Uterus (tissue), 4 donors: ENCODE measurements around the gene SZT2. TPM values are rescaled to one million over a fixed set of nuclear protein-coding genes. Genes with fewer than 3 reads are reported as not detected.
A peak's percentile ranks its signal among the peaks of the same experiment; 100 is the strongest.
"Not testable (repeated sequence)": the region's sequence is repeated elsewhere in the genome, so short reads cannot be mapped to it uniquely, and the experiment has no call there.

Source experiments
- DNase-seq, 2 donors: peaks; one replicate each; pipeline ENCODE4 v3.0.0-alpha.2; 2019 to 2020
- H3K27ac ChIP-seq, 2 donors: fragments of 200-600 bp; sonication (generic); 1 replicate in 1 of 2; 2 replicates in 1 of 2; pipeline ENCODE4 v1.5.1; 2016 to 2018
- H3K27me3 ChIP-seq, 2 donors: fragments of 200-600 bp; sonication (generic); one replicate each; pipeline ENCODE4 v1.5.1; 2018 to 2019; ENCODE audit warnings: control low read depth in 1 of 2
- H3K36me3 ChIP-seq, 2 donors: fragments of 200-600 bp; sonication (generic); one replicate each; pipeline ENCODE4 v1.5.1; 2019; ENCODE audit warnings: control low read depth in 1 of 2
- H3K4me1 ChIP-seq, 2 donors: fragments of 200-600 bp; sonication (generic); one replicate each; pipeline ENCODE4 v1.5.1; 2018 to 2019; ENCODE audit warnings: control low read depth in 1 of 2
- H3K4me3 ChIP-seq, 2 donors: fragments of 200-600 bp; sonication (generic); 1 replicate in 1 of 2; 2 replicates in 1 of 2; pipeline ENCODE4 v1.5.1; 2018 to 2019; ENCODE audit warnings: mild to moderate bottlenecking in 1 of 2
- H3K9me3 ChIP-seq, 2 donors: fragments of 200-600 bp; sonication (generic); one replicate each; pipeline ENCODE4 v1.5.1; 2019; ENCODE audit warnings: control low read depth in 1 of 2
- POLR2A ChIP-seq, 2 donors: fragments of 450-650 bp; IDR thresholded peaks; one replicate each; pipeline ENCODE4 v1.6.1; 2016; ENCODE audit warnings: antibody characterized with exemption in 2 of 2, mild to moderate bottlenecking in 1 of 2, moderate library complexity in 1 of 2
- intact Hi-C: fragments of 100-400 bp; cut with DNase I; formaldehyde crosslinking; loops from one replicate; pipeline ENCODE4 v1.15.1; 2023; ENCODE audit warnings: low total_unique reads
- total RNA-seq, 4 donors: library from RNA; depleted of rRNA in 3 of 4; stranded (reverse); fragments of >200 nt in 3 of 4; gene quantifications; one replicate each; pipeline versions ENCODE4 v1.1.0 to v1.2.4, GENCODE V29; 2014 to 2023
- TF ChIP-seq, protein P1 (sequence below), 4 experiments: fragments of 200-600 bp in 2 of 4; fragments of 450-650 bp in 2 of 4; sonication (generic) in 2 of 4; IDR thresholded peaks; one replicate each; pipeline ENCODE4 v1.5.1; 2016 to 2019; ENCODE audit warnings: antibody characterized with exemption in 4 of 4, mild to moderate bottlenecking in 2 of 4, moderate library complexity in 1 of 4
- donor health status: DM: yes; HTN: yes; CAD: no.

Gene SZT2
- total RNA-seq, 4 donors from 2014 or later = 15.6 to 128 (median 31.0) TPM

GRCh38 chr1:43388613-43389012, 1.1 kb upstream of the SZT2 start:
- intact Hi-C loops = no loop called here
- H3K27me3 ChIP-seq = no peaks in the 10 kb centered on the region
- no peak for DNase-seq
- H3K9me3 ChIP-seq = no peaks in the 10 kb centered on the region
- peak overlapping the region; percentile 74 to 80 for H3K4me3 ChIP-seq
- H3K4me1 ChIP-seq = peaks cover 0 to 17% of the 10 kb centered on the region in 2 donors
- no peaks in the 10 kb centered on the region for H3K36me3 ChIP-seq
- TF ChIP-seq, protein P1, sequence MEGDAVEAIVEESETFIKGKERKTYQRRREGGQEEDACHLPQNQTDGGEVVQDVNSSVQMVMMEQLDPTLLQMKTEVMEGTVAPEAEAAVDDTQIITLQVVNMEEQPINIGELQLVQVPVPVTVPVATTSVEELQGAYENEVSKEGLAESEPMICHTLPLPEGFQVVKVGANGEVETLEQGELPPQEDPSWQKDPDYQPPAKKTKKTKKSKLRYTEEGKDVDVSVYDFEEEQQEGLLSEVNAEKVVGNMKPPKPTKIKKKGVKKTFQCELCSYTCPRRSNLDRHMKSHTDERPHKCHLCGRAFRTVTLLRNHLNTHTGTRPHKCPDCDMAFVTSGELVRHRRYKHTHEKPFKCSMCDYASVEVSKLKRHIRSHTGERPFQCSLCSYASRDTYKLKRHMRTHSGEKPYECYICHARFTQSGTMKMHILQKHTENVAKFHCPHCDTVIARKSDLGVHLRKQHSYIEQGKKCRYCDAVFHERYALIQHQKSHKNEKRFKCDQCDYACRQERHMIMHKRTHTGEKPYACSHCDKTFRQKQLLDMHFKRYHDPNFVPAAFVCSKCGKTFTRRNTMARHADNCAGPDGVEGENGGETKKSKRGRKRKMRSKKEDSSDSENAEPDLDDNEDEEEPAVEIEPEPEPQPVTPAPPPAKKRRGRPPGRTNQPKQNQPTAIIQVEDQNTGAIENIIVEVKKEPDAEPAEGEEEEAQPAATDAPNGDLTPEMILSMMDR (IDR thresholded peaks at IDR 0.05) = no peak
- no peak for TF ChIP-seq POLR2A (IDR thresholded peaks at IDR 0.05)
- H3K27ac ChIP-seq = peak overlapping the region in 1 of 2 donors; percentile 74

DNA sequence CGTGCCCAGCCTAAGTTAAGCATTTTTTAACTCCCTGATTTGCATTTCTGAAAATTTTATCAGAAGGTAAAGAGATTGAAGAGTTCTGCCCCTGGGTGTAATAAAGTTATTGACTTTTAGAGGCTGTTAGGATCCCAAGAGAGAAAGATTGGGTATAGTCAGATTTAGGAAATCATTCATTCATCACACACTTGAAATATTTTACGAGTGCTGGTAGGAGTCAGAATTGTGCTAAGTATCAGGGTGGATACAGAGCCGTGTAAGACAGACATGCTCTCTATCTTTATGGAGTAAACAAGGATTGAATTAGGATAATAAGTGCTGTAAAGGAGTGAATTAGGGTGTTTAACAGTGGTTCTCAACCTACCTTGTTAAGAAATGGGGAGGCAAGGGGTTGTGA, 3.0 kb downstream of the SZT2 start:
- TF ChIP-seq, protein P1 (IDR thresholded peaks at IDR 0.05) = no peak
- no peak for TF ChIP-seq POLR2A (IDR thresholded peaks at IDR 0.05)
- H3K27ac ChIP-seq = no peak overlapping the region
- H3K27me3 ChIP-seq = no peaks in the 10 kb centered on the region
- H3K9me3 ChIP-seq = no peaks in the 10 kb centered on the region
- H3K4me1 ChIP-seq = peaks cover 0 to 17% of the 10 kb centered on the region in 2 donors
- intact Hi-C loops = no loop called here
- no peak for DNase-seq
- no peaks in the 10 kb centered on the region for H3K36me3 ChIP-seq
- no peak overlapping the region for H3K4me3 ChIP-seq

DNA sequence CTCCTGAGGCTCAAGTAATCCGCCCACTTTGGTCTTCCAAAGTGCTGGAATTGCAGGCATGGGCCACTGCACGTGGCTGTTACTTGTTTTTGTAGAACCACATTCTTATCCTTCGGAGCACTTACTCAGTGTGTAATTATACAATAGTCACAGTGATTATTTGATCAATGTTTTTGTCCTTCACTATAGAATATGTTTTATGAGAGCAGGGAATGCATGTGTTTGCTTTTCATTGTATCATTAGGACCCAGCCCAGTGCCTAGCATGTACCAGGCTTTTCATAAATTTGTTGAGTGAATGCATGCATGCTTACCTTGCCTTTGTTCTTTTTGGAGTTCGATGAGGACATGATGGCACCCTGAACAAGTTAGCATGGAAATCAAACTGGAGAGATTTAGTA, 5.8 kb downstream of the SZT2 start:
- H3K4me1 ChIP-seq = peaks cover 0 to 7% of the 10 kb centered on the region in 2 donors
- H3K36me3 ChIP-seq = no peaks in the 10 kb centered on the region
- no peak for DNase-seq
- no peak overlapping the region for H3K4me3 ChIP-seq
- H3K9me3 ChIP-seq = no peaks in the 10 kb centered on the region
- TF ChIP-seq, protein P1 (IDR thresholded peaks at IDR 0.05) = no peak
- no peak for TF ChIP-seq POLR2A (IDR thresholded peaks at IDR 0.05)
- H3K27me3 ChIP-seq = no peaks in the 10 kb centered on the region
- H3K27ac ChIP-seq = no peak overlapping the region
- intact Hi-C loops = no loop called here

DNA sequence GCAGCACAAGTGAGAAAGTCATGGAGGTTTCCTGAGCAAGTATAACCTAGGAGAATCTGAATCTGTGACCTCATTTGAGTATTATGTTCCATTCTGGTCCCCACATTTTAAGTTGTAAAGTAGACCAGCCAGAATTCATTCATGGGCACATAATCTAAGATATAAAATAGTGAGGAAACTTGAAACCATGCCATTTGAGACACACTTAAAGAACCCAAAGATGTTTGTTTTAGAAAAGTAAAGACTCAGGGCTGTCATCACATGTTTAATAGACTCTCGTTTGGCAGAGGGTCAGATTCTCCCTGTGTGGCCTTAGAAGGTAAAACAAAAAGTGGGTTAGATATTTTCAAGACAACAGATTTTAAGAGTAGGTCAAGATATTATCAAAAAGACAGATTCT, 6.4 kb downstream of the SZT2 start:
- Histone ChIP-seq H3K36me3 (no peaks in the 10 kb centered on the region), H3K9me3 (no peaks in the 10 kb centered on the region), H3K4me3 (no peak overlapping the region), H3K27ac (no peak overlapping the region), H3K4me1 (peaks cover 0 to 2% of the 10 kb centered on the region in 2 donors), H3K27me3 (no peaks in the 10 kb centered on the region)
- TF ChIP-seq POLR2A (IDR thresholded peaks at IDR 0.05) = no peak
- TF ChIP-seq, protein P1 (IDR thresholded peaks at IDR 0.05) = no peak
- intact Hi-C loops = no loop called here
- no peak for DNase-seq

GRCh38 chr1:43398227-43398626, 8.5 kb downstream of the SZT2 start:
- no peaks in the 10 kb centered on the region for H3K4me1 ChIP-seq
- intact Hi-C loops = no loop called here
- TF ChIP-seq POLR2A (IDR thresholded peaks at IDR 0.05) = no peak
- TF ChIP-seq, protein P1 (IDR thresholded peaks at IDR 0.05) = no peak

DNA sequence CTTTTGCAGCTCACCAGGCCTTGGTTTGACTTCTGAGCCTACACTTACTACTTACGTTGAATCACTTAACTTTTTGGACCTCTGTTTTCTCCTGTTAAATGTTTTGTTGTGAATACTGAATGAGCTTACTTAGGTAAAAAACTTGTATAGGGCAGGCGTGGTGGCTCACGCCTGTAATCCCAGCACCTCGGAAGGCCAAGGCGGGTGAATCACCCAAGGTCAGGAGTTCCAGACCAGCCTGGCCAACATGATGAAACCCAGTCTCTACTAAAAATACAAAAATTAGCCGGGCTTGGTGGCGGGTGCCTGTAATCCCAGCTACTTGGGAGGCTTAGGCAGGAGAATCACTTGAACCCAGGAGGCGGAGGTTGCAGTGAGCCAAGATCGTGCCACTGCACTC, 10.7 kb downstream of the SZT2 start:
- H3K27ac ChIP-seq, H3K4me3 ChIP-seq, H3K27me3 ChIP-seq, H3K36me3 ChIP-seq, intact Hi-C loops, H3K9me3 ChIP-seq, DNase-seq, H3K4me1 ChIP-seq: not testable (repeated sequence)

More at GRCh38 chr1:43398227-43398626, 8.5 kb downstream of the SZT2 start:
- H3K9me3 ChIP-seq = no peaks in the 10 kb centered on the region
- H3K36me3 ChIP-seq = no peaks in the 10 kb centered on the region
- DNase-seq = no peak
- no peak overlapping the region for H3K27ac ChIP-seq
- no peak overlapping the region for H3K4me3 ChIP-seq
- no peaks in the 10 kb centered on the region for H3K27me3 ChIP-seq
